Esophagus mucosa (tissue), 1 donor: Measurements from ENCODE around the gene MT4. TPM values are rescaled to one million over a fixed set of nuclear protein-coding genes. Genes with fewer than 3 reads are reported as not detected.
"Not testable (repeated sequence)": the region's sequence is repeated elsewhere in the genome, so short reads cannot be mapped to it uniquely, and the experiment has no call there.

Source experiments
- ATAC-seq: fragments of 200-7000 bp; cut with Tn5 transposase; one replicate; pipeline ENCODE4 v1.9.1; 2020
- total RNA-seq: library from RNA; stranded (reverse); gene quantifications from one replicate; pipeline ENCODE4 v1.2.4, GENCODE V29; 2023
- donor health status: DM: yes; HTN: yes; CAD: no.

MT4 gene
- total RNA-seq, 1 donor from 2014 or later: 8.4 TPM

- ATAC-seq: no peak
Observed at GRCh38 chr16:56559109-56559508, 5.8 kb upstream of the MT4 start.

GRCh38 chr16:56560447-56560846 is 4.4 kb upstream of the MT4 start:
- no peak for ATAC-seq

DNA sequence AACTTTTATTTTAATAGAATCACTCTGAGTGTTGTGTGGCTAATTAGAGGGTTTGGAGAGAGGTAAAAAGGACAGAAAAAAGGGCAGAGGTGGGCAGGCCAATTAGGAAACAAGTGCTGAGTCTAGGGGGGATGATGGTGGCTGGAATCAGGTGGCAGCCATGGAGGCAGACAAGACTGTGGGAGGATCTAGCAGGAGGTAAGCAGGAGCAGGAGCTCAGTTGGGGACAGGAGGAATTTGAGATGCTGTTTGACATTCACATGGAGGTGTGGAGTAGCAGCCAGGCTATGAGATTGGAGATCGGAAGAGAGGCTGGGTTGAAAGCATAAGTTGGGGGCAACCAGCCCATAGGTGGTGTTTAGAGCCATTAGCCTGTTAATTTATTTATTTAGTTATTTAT is 3.7 kb upstream of the MT4 start:
- ATAC-seq: no peak

DNA sequence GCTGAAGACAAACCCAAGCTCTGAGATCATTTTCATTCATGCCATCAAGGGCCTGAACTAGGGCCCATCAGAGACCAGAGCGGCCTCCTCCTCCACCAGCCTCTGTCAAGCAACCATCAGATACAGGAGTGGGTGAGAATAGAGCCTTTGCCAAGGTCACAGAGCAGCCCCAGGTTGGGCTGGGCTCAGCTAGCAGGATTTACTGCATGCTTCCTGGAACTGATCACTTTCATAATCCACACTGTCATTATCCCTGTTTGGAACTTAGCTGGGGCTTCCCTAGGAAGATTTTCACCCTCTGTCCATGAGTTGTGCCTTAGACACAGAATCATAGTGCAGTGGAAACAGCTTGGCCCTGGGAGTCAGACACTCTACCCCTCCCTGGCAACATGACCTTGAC is 5.1 kb downstream of the MT4 start:
- peak; percentile 46 for ATAC-seq

GRCh38 chr16:56571525-56571924 is 6.7 kb downstream of the MT4 start:
- no peak for ATAC-seq

GRCh38 chr16:56574625-56575024 is 9.8 kb downstream of the MT4 start:
- ATAC-seq: no peak

GRCh38 chr16:56576585-56577299 is 11.9 kb downstream of the MT4 start:
- peak; percentile 100 for ATAC-seq

GRCh38 chr16:56577300-56577625 is 12.4 kb downstream of the MT4 start:
- ATAC-seq: no peak

- no peak for ATAC-seq
Observed at GRCh38 chr16:56580391-56581048, 15.6 kb downstream of the MT4 start.

DNA sequence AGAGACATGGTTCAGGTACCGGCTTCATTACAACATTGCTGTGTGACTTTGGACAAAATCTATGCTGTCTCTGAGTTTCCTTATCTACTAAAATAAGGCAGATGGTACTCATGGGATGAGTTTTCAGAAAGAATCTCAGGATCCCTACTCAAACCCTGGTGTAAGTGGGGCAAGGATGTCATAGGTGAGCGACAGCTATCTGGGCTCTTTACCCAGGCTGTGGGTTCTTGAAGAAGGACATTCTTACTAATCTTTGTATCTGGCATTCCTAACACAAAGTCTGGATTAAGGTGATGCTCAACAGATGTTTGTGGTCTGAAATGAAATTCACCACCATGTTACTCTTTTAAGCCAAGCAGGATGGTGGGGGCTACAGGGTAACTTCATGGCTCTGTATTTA is 18.0 kb downstream of the MT4 start:
- not testable (repeated sequence) for ATAC-seq

DNA sequence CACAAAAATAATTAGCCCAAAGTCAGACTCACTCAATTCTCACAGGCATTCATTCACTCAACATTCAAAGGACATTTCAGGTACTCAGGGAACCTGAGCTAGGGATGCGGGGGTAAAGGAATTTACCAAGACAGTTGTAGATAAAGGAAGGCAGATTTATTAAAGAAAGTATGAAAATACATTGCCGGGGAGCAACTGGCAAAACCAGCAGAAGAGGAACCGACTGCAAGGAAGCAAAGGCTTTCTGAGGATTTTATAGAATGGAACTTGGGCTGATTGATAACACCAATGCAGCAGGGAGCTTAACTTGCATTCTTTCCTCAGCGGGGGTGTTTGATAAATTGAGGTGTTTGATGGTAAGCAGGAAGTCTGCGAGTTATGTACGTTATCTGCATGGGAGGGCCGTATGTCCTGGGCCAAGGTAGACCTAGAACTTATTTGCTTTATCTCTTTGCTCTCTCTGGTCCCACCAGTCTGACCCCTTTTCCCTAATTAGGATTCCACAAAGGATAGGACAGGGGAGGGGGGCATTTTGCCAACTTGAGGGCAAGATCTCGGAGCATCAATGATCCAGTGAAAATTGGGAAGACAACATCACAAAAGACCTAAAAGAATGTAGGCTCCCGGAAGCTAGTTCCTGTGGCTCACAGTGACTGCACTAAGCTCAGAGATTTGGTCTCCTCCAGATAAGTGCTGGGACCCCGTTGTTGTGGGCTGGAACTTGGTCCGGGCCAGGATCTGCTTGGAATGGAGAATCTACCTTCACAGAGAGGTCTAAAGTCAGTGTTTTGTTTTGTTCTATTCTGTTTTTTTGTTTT is 18.7 kb downstream of the MT4 start:
- no peak for ATAC-seq

GRCh38 chr16:56584276-56584675 is 19.4 kb downstream of the MT4 start:
- ATAC-seq: no peak

DNA sequence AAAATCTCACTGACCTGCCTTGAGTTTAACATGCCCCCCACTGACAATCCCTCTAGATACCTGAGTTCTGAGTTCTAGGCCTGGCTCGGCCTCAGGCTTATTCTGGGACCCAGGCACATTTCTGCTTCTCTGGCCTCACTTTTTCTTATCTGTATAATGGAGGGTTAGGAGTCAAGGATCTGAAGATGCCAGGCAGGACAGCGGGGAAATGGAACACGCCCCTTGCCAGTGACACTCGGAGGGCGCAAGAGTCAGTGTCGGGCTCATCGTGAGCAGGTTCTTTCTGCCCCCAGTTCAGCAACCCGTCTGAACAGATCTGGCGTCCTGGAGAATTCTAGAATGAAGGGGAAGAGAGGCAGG is 23.9 kb downstream of the MT4 start:
- ATAC-seq: no peak

DNA sequence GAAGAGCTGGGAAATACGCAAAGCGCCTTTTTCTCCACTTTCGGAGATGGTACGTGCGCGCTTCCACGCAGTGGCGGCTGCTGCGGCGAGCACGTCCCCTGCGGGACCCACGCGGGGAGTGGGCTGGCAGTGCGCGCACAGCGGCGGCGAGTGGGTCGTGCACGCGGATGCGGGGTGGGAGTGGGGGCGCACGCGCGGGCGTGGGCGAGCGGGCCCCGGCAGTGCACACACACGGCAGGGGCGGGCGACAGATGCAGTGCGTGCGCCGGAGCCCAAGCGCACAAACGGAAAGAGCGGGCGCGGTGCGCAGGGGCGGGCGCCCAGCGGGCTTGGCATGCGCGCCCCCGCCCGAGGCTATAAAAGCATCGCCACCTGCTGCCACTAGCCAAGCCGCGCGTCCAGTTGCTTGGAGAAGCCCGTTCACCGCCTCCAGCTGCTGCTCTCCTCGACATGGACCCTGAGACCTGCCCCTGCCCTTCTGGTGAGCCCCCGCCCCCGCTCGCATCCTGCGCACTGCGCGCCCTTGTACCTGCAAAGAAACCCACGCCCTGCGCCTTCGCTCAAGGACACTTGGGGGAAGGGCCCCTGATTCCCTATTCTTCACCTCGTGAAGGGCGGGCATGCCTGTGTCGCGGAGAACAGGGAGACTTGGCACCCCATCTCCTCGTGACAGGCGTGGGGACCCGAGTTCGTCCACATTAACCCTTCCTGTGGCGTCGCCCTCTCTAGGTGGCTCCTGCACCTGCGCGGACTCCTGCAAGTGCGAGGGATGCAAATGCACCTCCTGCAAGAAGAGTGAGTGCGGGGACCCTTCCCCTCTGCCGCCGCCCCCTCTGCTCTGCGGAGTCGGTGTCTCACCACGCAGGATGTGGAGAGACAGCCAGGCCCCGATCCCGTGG is 24.5 kb downstream of the MT4 start, which contains the start of gene MT3:
Gene MT3, plus strand, starts transcription at position 388 of the 899 bp plus-strand sequence. Its CDS starts 63 bp downstream, at position 451.
- peak; percentile 27 for ATAC-seq

DNA sequence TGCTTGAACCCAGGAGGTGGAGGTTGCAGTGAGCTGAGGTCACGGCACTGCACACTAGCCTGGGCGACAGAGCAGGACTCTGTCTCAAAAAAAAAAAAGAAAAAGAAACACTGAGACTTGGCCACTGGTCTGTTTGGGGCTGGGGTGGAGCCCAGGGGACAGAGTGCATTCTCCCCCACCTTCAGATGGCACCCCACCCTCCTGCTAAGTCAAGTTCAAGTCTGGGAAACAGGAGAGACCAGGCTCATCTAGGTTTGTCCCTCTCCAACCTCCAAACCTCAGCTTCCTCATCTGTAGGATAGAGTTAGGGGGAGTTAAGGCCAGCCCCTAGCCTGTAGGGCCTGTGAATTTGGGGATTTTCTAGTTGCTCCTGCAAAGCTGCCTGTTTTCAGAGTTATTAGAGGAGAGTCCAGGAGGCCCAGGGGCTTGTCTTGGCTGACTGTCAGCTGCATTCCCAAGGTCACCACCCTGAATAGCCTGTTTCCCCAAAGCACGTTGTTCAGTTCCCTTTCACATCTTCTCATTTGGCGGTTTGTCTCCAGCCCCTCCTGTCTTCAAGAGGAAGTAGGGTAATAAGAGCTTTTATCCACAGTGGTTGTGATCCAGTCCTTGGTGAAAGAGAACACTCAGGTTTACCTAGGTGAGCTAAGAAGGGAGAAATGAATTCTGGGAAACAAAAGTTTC is 26.6 kb downstream of the MT4 start:
- no peak for ATAC-seq

DNA sequence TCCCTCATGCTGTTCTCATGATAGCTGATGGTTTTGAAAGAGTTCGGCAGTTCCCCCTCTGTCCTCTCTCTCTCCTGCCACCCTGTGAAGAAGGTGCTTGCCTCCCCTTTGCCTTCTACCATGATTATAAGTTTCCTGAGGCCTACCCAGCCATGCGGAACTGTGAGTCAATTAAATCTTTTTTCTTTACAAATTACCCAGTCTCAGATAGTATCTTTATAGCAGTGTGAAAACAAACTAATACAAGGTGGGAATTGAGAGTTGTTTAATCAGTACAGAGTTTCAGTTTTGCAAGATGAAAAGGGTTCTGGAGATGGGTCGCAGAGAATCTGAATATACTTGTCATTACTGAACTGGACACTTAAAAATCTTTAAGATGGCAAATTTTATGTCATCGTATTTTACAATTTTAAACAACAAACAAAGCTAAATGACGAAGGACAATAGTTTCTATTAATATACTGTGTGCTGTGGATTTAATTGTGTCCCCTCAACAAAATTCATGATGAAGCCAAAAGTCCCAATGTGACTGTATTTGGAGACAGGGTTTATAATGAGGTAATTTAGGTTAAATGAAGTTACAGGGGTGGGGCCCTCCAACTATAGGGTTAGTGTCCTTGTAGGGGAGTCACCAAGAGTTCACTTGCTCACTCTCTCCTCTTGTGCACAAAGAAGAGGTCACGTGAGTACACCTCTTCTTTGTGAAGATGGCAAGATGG is 28.9 kb downstream of the MT4 start:
- no peak for ATAC-seq

- no peak for ATAC-seq
Observed at GRCh38 chr16:56594292-56594619, 29.4 kb downstream of the MT4 start.

DNA sequence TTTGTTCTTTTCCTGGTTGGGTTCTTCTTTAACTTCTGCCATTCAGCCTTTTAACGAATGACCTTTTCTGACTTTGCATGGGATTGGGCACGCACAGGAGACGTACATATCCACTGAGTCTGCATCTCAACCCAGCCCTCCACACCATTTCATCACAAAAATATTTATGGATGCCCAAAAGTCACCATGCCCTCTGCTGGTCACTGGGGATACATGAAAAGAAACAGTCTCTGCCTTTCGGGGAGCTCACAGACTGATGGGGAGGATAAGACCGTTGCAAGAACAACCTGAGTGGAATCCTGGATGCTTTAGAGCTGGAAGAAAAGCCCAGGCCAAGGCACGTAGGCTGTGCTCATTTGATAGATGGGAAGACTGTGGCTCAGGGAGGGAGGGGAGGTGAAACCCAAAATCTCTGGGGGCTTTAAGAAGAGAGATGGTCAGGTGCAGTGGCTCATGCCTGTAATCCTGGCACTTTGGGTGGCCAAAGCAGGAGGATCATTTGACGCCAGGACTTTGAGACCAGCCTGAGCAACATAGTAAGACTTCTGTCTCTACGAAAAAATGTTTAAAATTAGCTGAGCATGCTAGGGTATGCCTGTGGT is 35.6 kb downstream of the MT4 start:
- ATAC-seq: peak; percentile 63

- no peak for ATAC-seq
Observed at GRCh38 chr16:56601325-56601724, 36.5 kb downstream of the MT4 start.

DNA sequence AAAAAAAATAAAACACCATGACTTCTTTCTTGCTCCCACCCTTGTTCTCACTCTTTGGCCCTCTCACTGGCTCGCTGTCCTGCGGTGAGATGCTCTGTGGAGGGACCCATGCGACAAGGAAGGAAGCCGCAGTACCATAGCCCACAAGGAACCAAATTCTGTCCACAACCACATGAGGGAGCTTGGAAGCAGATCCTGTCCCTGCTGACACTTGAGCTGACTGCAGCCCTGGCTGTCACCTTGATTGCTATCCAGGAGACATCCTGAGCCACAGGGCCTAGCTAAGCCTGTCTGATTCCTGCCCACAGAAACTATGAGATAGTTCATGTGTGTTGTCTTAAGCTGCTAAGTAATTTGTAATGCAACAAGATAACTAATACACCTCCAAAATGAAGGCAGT is 38.7 kb downstream of the MT4 start:
- ATAC-seq: no peak

GRCh38 chr16:56604966-56605365 is 40.1 kb downstream of the MT4 start:
- no peak for ATAC-seq
